Measurements from ENCODE around the gene ITGAD. TPM values are rescaled to one million over a fixed set of nuclear protein-coding genes. Genes with fewer than 3 reads are reported as not detected.
A peak's percentile ranks its signal among the peaks of the same experiment; 100 is the strongest.

The ITGAD gene
- total RNA-seq = under 1 TPM in 4 of 9 donors, not detected in 5; 0.04 to 0.35 (median 0.17) TPM
- under 1 TPM; 0.03 to 0.16 (median 0.09) TPM for polyA plus RNA-seq
- long read RNA-seq, donor 1 = 0 reads
- long read RNA-seq, donor 2 = 0 reads
- long read RNA-seq, donor 3 = 0 reads
- long read RNA-seq, donor 4 = 0 reads
- long read RNA-seq, donor 5 = 0 reads
- long read RNA-seq, donor 6 = 0 reads
- long read RNA-seq, donor 7 = 0 reads
- long read RNA-seq, donor 8 = 0 reads
- long read RNA-seq, donor 9 = 0 reads
- long read RNA-seq, donor 10 = 0 reads

DNA sequence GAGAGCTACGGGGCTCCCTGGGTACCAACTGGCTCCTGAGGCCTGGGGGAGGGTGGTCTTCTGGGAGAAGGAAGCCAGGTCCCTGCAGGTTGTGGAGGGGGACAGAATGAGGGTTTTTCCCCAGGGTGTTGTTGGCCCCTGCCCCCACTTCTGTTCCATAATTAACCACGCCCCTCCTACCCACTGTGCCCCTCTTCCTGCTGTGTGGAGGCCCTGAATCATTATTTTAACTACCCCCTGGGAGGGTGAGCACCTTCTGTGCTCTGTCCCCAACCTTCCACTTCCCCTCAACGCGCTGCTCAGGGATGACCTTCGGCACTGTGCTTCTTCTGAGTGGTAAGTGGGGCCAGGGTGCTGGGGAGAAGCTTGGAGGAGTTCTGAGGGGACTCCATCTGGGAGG lies at the start of gene ITGAD:
TSS of gene ITGAD (plus strand) at position 280 of the 400 bp plus-strand sequence. CDS start at position 306, 26 bp downstream.
- H3K9me3 ChIP-seq (replicated peaks in 1 of 3) = no peaks in the 10 kb centered on the region
- WGBS, 4 donors = 59 to 70% (median 65%) methylated on average over 4 to 5 of the region's 5 CpGs
- H3K4me1 ChIP-seq (replicated peaks in 1 of 2) = no peaks in the 10 kb centered on the region
- no peak for DNase-seq
- TF ChIP-seq POLR2A (IDR thresholded peaks at IDR 0.05) (no peak), CTCF (IDR thresholded peaks at IDR 0.05) (no peak)
- H3K27ac ChIP-seq = no peak within 1 kb of the TSS
- H3K36me3 ChIP-seq (replicated peaks in 1 of 2) = no peaks in the 10 kb centered on the region
- intact Hi-C loops (cut with DNase I) = no loop called here
- H3K4me3 ChIP-seq = no peak within 1 kb of the TSS
- no peaks in the 10 kb centered on the region for H3K27me3 ChIP-seq

DNA sequence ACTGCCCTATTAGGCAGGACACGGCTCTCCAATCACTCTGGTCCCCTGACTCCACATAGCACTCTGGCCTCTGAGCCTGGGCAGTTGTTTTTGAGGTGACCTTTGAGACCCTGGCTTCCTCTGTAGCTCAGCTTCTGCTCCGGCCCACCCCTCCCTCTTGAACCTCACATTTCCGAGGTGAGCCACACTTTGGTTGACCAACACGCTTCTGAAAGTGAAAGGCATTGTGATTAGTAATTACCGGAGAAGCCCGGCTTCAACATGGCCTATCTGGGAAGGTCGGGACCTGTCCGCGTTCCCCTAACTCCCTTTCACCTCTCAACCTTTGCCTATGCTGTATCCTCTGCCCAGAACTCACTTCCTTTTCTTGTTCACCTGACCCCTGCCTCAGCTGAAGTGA lies 48.4 kb upstream of the ITGAD start:
- peak in 1 of 7 donors; percentile 41 for DNase-seq
- WGBS, 4 donors = 46 to 54% (median 53%) methylated on average over 9 of the region's 9 CpGs
- no peaks in the 10 kb centered on the region for H3K4me1 ChIP-seq (replicated peaks in 1 of 2)
- no peaks in the 10 kb centered on the region for H3K9me3 ChIP-seq (replicated peaks in 1 of 3)
- H3K27ac ChIP-seq = no peak overlapping the region
- intact Hi-C loops (cut with DNase I) = no loop called here
- no peak overlapping the region for H3K4me3 ChIP-seq
- TF ChIP-seq CTCF (IDR thresholded peaks at IDR 0.05) (no peak), POLR2A (IDR thresholded peaks at IDR 0.05) (no peak)
- no peaks in the 10 kb centered on the region for H3K36me3 ChIP-seq (replicated peaks in 1 of 2)
- no peaks in the 10 kb centered on the region for H3K27me3 ChIP-seq

DNA sequence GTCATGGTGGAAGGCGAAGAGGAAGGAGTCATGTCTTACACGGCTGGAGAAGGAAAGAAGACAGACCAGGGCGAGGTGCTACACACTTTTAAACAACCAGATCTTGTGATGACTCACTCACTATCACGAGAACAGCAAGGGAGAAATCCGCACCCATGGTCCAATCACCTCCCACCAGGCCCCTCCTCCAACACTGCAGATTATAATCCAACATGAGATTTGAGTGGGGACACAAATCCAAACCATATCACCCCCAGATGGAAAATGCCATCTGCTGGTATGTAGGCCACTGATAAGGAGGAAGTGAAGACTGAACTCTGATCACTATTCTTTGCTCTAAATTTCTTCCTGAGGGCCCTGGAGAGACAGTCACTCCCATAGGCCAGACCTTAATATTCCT lies 45.7 kb upstream of the ITGAD start:
- DNase-seq = no peak
- TF ChIP-seq CTCF (IDR thresholded peaks at IDR 0.05) (no peak), POLR2A (IDR thresholded peaks at IDR 0.05) (no peak)
- no peaks in the 10 kb centered on the region for H3K9me3 ChIP-seq (replicated peaks in 1 of 3)
- no peaks in the 10 kb centered on the region for H3K36me3 ChIP-seq (replicated peaks in 1 of 2)
- WGBS, 4 donors = 64 to 82% (median 72%) methylated on average over 5 of the region's 5 CpGs
- H3K27ac ChIP-seq = no peak overlapping the region
- intact Hi-C loops (cut with DNase I) = no loop called here
- H3K27me3 ChIP-seq = no peaks in the 10 kb centered on the region
- H3K4me1 ChIP-seq (replicated peaks in 1 of 2) = no peaks in the 10 kb centered on the region
- H3K4me3 ChIP-seq = no peak overlapping the region

DNA sequence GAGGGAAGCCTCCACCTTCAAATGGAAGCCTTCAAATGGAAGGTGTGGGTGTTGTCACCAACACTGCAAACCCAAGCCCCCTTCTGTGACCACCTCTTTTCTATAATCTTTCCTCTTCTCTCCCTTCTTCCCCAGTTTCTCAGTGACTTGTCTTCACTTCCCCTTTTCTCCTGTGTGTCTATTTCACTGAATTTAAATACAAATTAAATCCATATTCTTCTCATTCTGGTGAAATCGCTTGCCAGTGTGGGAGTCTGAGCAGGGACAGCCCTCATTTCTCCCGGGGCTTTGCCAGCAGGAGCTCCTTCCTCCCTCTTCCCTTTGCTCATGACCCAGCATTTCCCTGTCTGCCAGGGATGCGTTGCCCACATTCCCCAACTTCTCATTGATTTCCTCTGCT lies 44.6 kb upstream of the ITGAD start:
- intact Hi-C loops (cut with DNase I) = no loop called here

More for the DNA sequence above, 44.6 kb upstream of the ITGAD start:
- 39 to 54% (median 43%) methylated on average over 3 of the region's 3 CpGs for WGBS, 4 donors
- Histone ChIP-seq H3K9me3 (replicated peaks in 1 of 3) (no peaks in the 10 kb centered on the region), H3K36me3 (replicated peaks in 1 of 2) (no peaks in the 10 kb centered on the region), H3K27me3 (no peaks in the 10 kb centered on the region), H3K4me1 (replicated peaks in 1 of 2) (no peaks in the 10 kb centered on the region), H3K4me3 (no peak overlapping the region), H3K27ac (no peak overlapping the region)
- no peak for DNase-seq
- TF ChIP-seq POLR2A (IDR thresholded peaks at IDR 0.05) (no peak), CTCF (IDR thresholded peaks at IDR 0.05) (no peak)
